Islet precursor cell (in vitro differentiated cells): ENCODE data around the gene RNF26.

Source experiments
- DNase-seq: peaks from one replicate; pipeline ENCODE4 v3.0.0-alpha.2; 2018

Gene RNF26

DNA sequence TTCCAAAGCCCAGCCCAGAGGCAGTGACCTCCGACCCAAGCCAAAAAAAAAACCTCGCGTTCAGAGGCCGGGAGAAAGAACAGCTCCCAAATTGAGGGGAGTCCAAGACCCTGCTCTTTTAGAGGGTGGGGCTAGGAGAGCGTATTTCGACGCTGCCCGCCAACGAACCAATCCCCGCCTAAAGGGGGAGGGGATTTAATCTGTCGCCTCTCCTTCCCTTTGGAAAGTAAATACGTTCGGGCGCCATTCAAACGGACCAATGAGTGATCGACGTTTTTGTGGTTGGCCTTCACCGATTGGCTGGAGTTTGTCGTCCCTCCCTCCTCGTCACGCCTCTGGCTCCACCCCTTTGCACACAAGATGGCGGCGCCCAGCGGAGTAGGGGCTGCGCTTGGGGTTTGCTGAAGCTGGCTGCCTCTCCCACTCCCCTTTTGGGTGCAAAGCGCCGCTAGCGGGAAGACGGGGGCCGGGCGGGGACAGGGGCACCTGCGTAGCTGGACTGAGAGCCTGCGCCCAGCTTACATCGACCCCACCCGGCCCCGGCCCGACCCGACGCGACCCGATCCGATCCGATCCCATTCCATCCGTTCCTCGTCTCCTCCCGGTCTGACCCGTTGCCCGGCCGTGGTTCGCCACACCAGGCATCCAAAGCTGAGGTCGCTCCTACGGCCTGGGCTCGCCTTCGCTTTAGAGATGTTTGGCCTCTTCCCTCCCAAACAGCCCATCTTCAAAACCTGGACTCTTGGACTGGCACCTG is at the start of gene RNF26:
RNF26 (plus strand) TSS at position 354 of the 757 bp plus-strand sequence. CDS start 596 bp downstream, outside the sequence.
- peak; percentile 99 for DNase-seq

DNA sequence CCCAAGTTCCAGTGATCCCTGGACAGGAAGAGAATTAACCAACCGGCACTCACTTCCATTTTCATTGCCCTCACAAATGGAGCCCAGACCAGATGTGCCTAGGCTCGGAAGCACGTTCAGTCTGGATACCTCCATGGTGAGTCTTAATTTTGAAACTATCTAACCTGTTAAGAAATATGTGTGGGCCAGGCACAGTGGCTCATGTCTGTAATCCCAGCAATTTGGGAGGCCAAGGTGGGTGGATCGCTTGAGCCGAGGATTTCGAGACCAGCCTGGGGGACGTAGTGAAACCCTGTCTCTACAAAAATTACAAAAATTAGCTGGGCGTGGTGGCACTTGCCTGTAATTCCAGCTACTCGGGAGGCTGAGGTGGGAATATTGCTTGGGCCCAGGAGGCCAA is 48.9 kb upstream of the RNF26 start:
- no peak for DNase-seq

- DNase-seq: no peak
These were observed 46.1 kb upstream of the RNF26 start for GRCh38 chr11:119288219-119288618.

GRCh38 chr11:119290894-119291497 is 43.3 kb upstream of the RNF26 start:
- no peak for DNase-seq

DNA sequence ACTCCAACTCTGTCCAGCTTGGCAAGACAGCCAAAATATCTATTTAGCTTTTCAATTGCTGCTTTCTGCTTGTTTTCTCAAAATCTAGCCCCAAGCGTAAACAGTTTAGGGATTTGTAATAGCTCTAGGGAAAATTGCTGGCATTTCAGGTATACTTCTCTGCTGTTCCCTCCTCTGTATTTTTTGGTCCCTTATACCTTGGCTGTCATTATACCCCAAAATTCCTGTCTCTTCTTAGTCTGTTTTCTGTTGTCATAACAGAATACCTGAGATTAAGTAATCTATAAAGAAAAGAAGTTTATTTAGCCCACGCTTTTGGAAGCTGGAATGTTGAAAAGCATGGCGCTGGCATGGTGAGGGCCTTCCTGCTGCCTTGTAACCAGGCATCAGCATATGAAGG is 40.9 kb upstream of the RNF26 start:
- no peak for DNase-seq

GRCh38 chr11:119295178-119295577 is 39.1 kb upstream of the RNF26 start:
- no peak for DNase-seq

DNA sequence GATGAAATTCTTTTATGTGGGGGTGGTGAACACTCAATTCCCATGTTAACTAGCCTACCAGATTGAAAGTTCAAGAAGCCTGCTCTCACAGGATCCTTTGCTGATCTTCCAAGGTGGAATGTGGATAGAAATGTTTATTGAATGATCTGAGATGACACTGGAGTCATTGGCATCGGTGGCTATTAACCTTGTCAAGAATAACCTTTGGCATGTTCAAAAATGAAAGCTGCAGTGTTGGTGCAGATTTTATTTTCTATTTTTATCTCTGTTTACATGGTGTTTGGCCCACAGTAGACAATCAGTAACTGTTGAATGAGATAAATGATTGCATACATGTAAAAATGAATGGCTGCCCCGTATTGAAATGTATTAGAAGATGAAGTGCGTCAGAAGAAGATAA is 36.4 kb upstream of the RNF26 start:
- no peak for DNase-seq

DNA sequence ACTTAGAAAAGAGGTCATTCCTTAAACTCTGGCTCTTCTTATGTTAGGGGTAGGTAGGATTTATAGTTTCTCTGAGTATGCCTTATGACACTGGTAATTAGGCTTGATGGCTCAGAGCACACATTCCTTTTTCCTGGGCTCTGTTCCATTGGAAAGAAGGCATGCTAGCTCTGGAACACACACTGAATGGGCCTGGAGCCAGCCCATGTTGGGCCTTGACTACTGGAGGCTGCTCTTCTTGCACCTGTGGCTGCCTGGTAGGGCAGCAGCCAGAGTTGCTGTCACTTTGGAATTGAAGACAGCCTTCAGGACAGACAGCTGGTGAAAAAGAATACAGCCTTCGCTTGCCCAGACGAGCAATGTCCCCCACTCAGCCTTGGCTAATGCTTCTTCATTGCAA is 35.6 kb upstream of the RNF26 start:
- no peak for DNase-seq

GRCh38 chr11:119299416-119299815 is 34.9 kb upstream of the RNF26 start:
- no peak for DNase-seq

DNA sequence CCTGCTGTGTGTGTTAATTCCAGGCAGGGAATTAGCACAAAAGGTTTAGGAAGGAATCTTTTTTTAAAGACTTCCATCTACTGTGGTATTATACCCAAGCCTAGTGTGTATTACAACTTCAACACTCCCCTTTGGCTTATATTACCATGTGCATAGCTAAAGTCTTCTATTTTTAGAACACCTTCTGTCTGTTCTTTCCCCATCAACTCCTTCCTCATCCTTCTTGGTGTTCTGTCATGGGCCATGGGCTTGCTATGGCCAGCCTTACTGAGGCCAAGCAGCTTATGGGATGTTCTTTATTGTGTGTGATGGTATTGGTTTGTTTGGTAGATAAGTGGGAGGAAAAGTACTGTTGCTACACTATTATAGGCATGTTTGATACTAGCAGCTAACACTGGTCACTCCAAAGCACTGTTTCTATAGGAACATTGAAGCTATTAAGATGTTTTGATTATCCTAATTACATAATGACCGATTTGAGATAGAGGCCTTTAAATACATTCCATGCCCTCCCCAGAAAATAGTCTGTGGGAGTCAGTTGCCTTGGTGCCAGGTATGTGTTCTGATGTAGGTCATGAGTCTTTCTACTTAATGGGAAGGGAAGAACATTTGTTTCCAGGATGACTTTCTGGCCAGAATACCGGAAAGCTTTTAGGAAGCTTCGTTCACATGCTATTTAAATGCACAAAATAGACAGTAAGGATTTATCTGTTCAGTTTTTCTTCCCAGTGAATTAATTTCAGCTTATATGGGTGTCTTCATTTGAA is 33.9 kb upstream of the RNF26 start:
- DNase-seq: no peak

DNA sequence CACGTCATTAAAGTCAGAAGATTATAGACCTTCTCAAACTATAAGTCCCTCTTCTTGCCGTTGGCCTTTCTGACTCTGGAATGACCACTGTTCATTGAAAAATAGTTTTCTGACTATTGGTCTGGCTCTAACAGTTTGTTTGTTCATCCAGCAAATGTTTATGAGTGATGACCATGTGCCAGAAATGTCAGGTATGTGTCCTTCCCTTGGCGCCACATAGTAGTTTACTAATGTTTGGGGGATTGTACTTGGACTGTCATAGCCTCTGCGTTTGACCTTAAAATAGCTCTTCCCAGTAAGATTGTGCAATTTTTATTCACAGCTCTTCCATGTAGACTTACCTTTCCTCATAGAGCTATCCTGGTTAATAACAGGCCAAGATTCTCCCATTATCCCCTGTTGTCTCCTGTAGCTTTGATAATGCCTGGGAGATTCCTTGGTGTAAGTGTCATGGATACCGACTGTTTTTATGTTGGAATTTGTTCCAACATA is 31.1 kb upstream of the RNF26 start:
- peak; percentile 7 for DNase-seq

DNA sequence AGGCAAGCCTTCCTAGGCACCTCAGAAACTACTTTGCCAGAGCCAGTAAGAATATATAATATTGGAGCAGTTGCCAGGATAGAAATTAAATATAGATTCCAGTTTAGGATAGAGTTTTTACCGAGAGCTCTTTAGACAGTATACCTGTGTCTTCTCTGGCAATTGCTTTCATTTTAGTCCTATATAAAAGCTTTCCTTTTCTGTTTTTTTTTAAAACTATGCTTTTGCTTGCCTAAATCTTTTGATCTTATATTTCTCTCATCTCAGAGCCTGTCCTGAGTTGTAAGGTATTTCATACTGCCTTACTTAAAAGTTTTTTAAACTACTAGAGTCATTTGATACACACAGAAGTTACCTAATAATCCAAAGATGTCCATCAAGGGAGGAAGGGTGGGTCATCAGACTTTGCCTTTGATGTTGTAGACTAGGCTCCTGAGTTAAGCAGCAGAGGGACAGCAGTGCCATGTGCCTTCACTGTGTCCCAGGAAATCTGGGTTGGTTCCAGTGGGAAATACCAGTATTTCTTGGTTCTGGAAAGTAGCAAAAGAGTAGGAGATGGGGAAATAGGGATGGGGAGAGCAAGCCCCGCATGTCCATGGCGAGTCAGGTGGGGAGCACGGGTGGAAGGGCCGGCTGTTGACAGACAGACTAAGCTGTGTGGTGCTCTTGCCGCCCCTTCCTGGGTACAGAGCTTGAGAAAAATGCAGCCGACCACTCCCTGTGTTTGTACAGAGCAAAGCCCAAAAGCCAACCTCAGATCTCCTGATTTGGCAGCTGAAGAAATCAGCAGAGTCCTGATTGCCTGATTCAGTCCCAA is 28.6 kb upstream of the RNF26 start:
- no peak for DNase-seq

DNA sequence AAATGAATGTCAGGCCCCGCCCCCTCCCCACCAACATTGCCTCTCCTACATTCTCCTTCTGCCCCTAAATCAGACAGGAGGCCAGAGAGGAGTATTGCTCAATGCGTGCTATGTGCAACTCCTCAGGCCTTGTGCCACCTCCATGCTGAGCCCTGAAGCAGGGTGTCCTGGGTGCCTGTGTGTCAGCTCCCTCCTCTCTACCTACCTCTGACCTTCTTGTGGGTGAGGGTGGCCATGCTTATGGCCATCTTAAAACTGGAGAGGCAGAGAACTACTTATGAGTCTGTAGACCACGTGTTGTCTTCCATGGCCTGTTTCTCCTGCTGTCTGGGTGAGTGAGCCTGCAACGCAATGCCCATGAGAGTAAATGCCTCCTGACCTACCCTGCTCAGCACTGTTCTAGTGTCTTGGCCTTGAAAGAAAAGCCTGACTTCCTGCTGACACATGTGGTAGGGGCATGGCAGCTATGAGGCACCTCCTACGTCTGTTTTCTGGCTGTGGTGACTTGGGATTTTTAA is 27.9 kb upstream of the RNF26 start:
- DNase-seq: no peak

DNA sequence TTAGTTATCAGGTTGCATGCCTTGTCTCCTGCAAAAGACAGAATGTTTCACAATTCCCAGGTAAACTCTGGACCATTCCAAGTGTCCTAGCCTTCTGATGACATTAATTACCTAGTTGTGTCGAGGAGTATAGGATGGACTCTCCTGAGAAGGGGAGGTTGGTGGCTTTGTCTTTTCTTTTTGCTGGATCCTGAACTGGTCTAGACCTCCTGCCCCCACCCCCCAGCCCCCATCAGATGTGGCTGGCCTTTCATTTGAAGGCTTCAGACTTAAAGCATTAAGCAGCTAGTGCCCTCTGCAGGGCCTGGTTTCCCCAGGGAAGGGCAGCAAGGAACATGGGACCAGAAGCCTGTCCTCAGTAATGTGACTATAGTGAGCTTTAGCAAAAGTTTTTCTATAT is 27.1 kb upstream of the RNF26 start:
- peak; percentile 63 for DNase-seq

DNA sequence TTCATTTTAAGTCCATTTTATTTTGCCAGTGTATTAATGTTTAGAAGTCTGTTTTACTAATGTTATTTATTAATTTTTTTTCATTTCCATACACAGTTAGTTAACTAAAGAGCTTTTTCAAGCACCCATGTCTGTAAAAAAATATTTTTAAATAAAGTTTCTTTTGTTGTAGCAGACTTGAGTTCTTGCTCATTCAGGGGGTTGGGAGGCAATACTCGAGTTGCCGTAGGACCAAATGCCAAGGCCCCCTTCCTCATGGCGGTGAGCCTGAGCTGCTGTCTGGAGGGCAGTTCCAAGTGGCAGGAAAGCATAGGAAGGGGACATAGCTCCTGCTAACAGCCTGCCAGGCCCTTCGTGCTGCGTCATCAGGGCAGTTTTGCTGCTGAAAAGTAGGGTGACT is 26.4 kb upstream of the RNF26 start:
- no peak for DNase-seq

DNA sequence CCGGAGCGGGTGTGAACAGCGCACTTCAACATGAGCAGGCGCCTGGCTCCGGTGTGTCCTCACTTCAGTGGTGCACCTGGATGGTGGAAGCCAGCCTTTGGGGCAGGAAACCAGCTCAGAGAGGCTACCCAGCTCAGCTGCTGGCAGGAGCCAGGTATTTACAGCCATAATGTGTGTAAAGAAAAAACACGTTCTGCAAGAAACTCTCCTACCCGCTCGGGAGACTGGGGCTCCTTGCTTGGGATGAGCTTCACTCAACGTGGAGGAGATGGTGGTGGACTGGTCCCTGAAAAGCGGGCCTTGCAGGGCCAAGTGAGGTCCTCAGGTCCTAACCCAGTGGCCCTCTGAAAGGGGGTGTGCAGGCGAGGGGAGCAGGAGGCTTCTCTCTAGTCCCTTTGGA is 24.9 kb upstream of the RNF26 start:
- DNase-seq: no peak

DNA sequence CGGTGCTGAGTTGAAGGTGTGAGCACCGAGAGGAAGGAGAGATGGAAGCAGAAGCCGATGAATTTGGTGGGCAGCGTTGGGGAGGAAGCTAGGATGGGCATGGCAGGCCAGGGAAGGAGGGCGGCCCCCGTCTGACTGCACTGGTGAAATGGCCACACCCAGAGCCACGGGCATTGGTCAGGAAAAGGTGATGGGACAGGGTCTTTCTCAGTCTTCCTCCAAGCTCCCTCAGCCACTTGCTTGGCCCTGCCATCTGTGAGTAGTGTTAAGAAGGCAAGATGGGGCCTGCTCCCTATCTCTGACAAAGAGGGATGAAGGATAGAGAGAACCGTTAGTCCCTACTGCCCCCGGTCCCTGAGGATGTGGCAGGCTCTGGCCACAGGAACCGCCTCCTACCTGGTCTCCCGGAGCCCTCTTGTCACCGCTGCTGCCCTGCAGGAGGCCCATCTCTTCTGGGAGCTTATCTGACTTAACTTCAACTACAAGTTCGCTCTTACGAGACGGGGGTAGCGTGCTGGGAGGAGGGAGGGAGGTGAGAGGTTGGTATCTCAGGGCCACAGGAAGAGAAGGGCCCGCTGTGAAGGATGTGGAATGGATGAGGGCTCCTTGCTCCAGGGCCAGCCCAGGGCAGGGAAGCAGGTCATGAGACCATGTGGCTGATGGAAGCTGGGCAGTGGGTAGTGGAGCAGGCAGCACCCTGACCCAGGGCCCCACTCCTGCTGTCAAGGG is 24.2 kb upstream of the RNF26 start:
- no peak for DNase-seq

- DNase-seq: no peak
These were observed 23.7 kb upstream of the RNF26 start for GRCh38 chr11:119310682-119311052.

DNA sequence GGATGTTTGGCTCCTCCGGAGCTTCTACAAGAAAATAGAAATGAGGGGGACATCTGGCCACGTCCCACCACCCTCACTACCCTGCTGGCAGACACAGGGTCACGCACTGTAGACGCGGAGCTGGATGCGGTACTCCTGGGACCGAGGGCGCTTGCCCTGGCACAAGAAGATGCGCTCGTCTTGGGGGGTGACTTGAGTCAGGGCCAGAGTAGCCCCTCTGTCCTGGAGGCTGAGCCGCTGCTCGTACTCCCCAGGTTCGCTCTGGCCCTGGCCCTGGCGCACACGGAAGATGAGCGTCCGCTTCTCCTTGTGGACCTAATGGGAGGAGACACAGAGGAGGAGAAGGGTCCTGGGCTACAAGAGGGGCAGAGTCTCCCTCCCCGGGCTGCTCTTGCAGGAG is 19.6 kb upstream of the RNF26 start:
- DNase-seq: no peak

DNA sequence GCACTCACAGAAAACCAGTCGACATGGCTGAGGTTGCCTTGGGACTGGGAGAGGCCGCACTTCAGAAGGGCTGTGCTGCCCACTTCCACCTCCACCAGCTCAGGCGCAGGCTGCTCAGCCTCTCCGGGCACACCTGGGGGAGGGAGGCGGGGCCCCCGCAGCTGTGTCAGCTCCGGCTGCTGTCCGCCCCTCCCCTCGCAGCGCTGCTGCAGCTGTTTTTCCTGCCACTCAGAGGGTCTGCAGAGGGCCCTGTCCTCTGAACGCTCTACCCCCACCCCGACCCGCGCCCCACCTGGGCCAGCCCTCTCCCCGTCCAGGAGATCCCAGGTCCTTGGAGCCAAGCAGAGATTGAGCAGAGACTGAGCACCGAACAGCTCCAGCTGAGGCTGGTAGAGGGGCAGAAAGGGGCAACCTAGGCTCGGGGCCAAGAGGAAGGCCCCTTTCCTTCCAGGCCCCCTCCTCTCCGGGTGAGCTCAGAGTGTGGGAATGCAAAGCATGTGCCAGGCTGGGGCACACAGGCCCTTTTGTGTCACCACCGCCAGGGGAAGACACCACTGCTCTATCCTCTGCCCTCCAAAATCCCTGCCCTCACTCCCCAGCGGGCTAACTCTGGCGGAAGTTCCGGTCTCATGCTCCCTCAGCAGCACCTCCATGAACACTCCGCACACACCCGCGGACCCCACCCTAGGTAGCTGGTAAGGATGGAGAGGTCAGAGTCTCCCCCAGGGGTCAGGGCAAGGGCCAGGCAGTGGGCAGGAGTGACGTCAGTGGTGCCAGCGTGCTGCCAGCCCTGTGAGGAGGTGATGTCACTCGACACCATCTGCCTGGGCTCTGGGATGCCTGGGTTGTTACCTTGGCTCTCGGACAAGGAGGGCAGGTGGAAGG is 19.0 kb upstream of the RNF26 start:
- DNase-seq: peak; percentile 91
